Mesenchymal stem cell (in vitro differentiated cells and primary cell): ENCODE data around the gene VSX2.

Experiments
- DNase-seq: peaks from one replicate; pipeline ENCODE4 v3.0.0-alpha.2; 2013
- H2AFZ ChIP-seq: one replicate; pipeline ENCODE4 v1.6.1; 2013; ENCODE audit warnings: low read depth, mild to moderate bottlenecking, control low read depth, inconsistent platforms, low read length, moderate library complexity
- H2AK5ac ChIP-seq: 2 replicates; pipeline ENCODE4 v1.6.1; 2013; ENCODE audit warnings: low read length, moderate library complexity, mild to moderate bottlenecking, inconsistent platforms; ENCODE audit not compliant: severe bottlenecking
- H2BK120ac ChIP-seq: one replicate; pipeline ENCODE4 v1.6.1; 2013; ENCODE audit warnings: low read depth, mild to moderate bottlenecking, inconsistent platforms, low read length, moderate library complexity
- H2BK12ac ChIP-seq, 2 experiments: one replicate each; pipeline ENCODE4 v1.6.1; 2013; ENCODE audit warnings: inconsistent platforms in 2 of 2, low read length in 2 of 2, mild to moderate bottlenecking in 2 of 2, moderate library complexity in 2 of 2, control low read depth in 1 of 2
- H2BK15ac ChIP-seq: one replicate; pipeline ENCODE4 v1.6.1; 2013; ENCODE audit warnings: mild to moderate bottlenecking, low read depth, inconsistent platforms; ENCODE audit not compliant: poor library complexity, severe bottlenecking
- H2BK5ac ChIP-seq: 2 replicates; pipeline ENCODE4 v1.6.1; 2013; ENCODE audit warnings: low read depth, mild to moderate bottlenecking, low read length, control low read depth, inconsistent platforms; ENCODE audit not compliant: poor library complexity, severe bottlenecking
- H3K14ac ChIP-seq, 2 experiments: one replicate each; pipeline ENCODE4 v1.6.1; 2013; ENCODE audit warnings: inconsistent platforms in 2 of 2, low read length in 2 of 2, control low read depth in 1 of 2, mild to moderate bottlenecking in 1 of 2, moderate library complexity in 1 of 2
- H3K18ac ChIP-seq, 2 experiments: one replicate each; pipeline ENCODE4 v1.6.1; 2013; ENCODE audit warnings: inconsistent platforms in 2 of 2, low read length in 2 of 2, control low read depth in 1 of 2, low read depth in 1 of 2, mild to moderate bottlenecking in 1 of 2
- H3K23ac ChIP-seq, 2 experiments: one replicate each; pipeline ENCODE4 v1.6.1; 2013; ENCODE audit warnings: inconsistent platforms in 2 of 2, low read length in 2 of 2, mild to moderate bottlenecking in 2 of 2, moderate library complexity in 2 of 2, control low read depth in 1 of 2
- H3K27ac ChIP-seq: 2 replicates; pipeline ENCODE4 v1.5.1; 2013; ENCODE audit warnings: mild to moderate bottlenecking, moderate library complexity, low read length, control low read depth, inconsistent platforms; ENCODE audit not compliant: poor library complexity, severe bottlenecking
- H3K27me3 ChIP-seq, 2 experiments: 2 replicates each; pipeline versions ENCODE4 v1.6.1 to v1.7.0; 2013; ENCODE audit warnings: low read length in 2 of 2, mild to moderate bottlenecking in 2 of 2, moderate library complexity in 2 of 2, control low read depth in 1 of 2, inconsistent platforms in 1 of 2; ENCODE audit not compliant: control insufficient read depth in 1 of 2, insufficient read depth in 1 of 2
- H3K36me3 ChIP-seq, 2 experiments: 2 replicates each; pipeline versions ENCODE4 v1.6.1 to v1.7.0; 2013; ENCODE audit warnings: low read length in 2 of 2, control low read depth in 1 of 2, inconsistent platforms in 1 of 2, low read depth in 1 of 2, mild to moderate bottlenecking in 1 of 2; ENCODE audit not compliant: insufficient read depth in 2 of 2, control insufficient read depth in 1 of 2
- H3K4ac ChIP-seq, 2 experiments: one replicate each; pipeline ENCODE4 v1.6.1; 2013; ENCODE audit warnings: inconsistent platforms in 2 of 2, low read length in 2 of 2, mild to moderate bottlenecking in 2 of 2, moderate library complexity in 2 of 2, control low read depth in 1 of 2, low read depth in 1 of 2
- H3K4me1 ChIP-seq: 2 replicates; pipeline ENCODE4 v1.6.1; 2013; ENCODE audit warnings: low read depth, low read length, control low read depth; ENCODE audit not compliant: control insufficient read depth, insufficient read depth
- H3K4me2 ChIP-seq: 2 replicates; pipeline ENCODE4 v1.6.1; 2013; ENCODE audit warnings: low read length, mild to moderate bottlenecking, inconsistent platforms; ENCODE audit not compliant: poor library complexity, severe bottlenecking
- H3K4me3 ChIP-seq, 2 experiments: 2 replicates each; pipeline versions ENCODE4 v1.5.1 to v1.7.0; 2013; ENCODE audit warnings: low read length in 2 of 2, mild to moderate bottlenecking in 2 of 2, control low read depth in 1 of 2, low read depth in 1 of 2; ENCODE audit not compliant: insufficient read depth in 1 of 2
- H3K79me1 ChIP-seq: replicated peaks from 2 replicates; pipeline ENCODE4 v1.6.1; 2013; ENCODE audit warnings: mild to moderate bottlenecking, control low read depth, low read length, inconsistent platforms; ENCODE audit not compliant: poor library complexity, severe bottlenecking
- H3K9ac ChIP-seq: 2 replicates; pipeline ENCODE4 v1.7.0; 2013; ENCODE audit warnings: mild to moderate bottlenecking, low read length, moderate library complexity
- H3K9me3 ChIP-seq: 2 replicates; pipeline ENCODE4 v1.7.0; 2013; ENCODE audit warnings: mild to moderate bottlenecking, low read length; ENCODE audit not compliant: control insufficient read depth
- H4K8ac ChIP-seq: one replicate; pipeline ENCODE4 v1.6.1; 2013; ENCODE audit warnings: inconsistent platforms, mild to moderate bottlenecking, low read length, moderate library complexity
- H4K91ac ChIP-seq: one replicate; pipeline ENCODE4 v1.6.1; 2013; ENCODE audit warnings: mild to moderate bottlenecking, low read length, inconsistent platforms
- WGBS: methylation state at CpG from one replicate; pipeline ENCODE4 v1.1.7; 2013; ENCODE audit warnings: mixed read lengths; 5-methylcytosine and 5-hydroxymethylcytosine counted together

Gene VSX2

GRCh38 chr14:74219277-74220205 lies 19.7 kb upstream of the VSX2 start:
- Histone ChIP-seq H2BK15ac (no peak overlapping the region), H3K27ac (no peak overlapping the region), H3K4me1 (peaks cover 7% of the 10 kb centered on the region), H2AFZ (no peak overlapping the region), H2BK5ac (no peak overlapping the region), H2BK12ac (no peak overlapping the region), H3K9ac (no peak overlapping the region), H4K8ac (no peak overlapping the region), H3K36me3 (no peaks in the 10 kb centered on the region), H3K18ac (no peak overlapping the region), H4K91ac (no peak overlapping the region), H3K4ac (no peak overlapping the region), H3K14ac (no peak overlapping the region), H2AK5ac (no peak overlapping the region), H3K27me3 (peaks cover 67 to 68% of the 10 kb centered on the region in 2 experiments), H3K4me2 (no peak overlapping the region), H3K9me3 (no peaks in the 10 kb centered on the region), H2BK120ac (no peak overlapping the region), H3K79me1 (no peaks in the 10 kb centered on the region), H3K4me3 (no peak overlapping the region), H3K23ac (no peak overlapping the region)
- DNase-seq = no peak
- 83% methylated on average over 11 of the region's 13 CpGs for WGBS

GRCh38 chr14:74220991-74221390 lies 18.3 kb upstream of the VSX2 start:
- no peak overlapping the region for H3K4me2 ChIP-seq
- no peak overlapping the region for H2BK12ac ChIP-seq
- no peak overlapping the region for H3K4ac ChIP-seq
- H2AK5ac ChIP-seq = no peak overlapping the region
- no peaks in the 10 kb centered on the region for H3K36me3 ChIP-seq
- no peak overlapping the region for H4K91ac ChIP-seq
- no peak overlapping the region for H3K23ac ChIP-seq
- no peak overlapping the region for H3K14ac ChIP-seq
- no peak overlapping the region for H3K4me3 ChIP-seq
- H3K18ac ChIP-seq = no peak overlapping the region
- peaks cover 7% of the 10 kb centered on the region for H3K4me1 ChIP-seq
- H3K79me1 ChIP-seq = no peaks in the 10 kb centered on the region
- H2BK120ac ChIP-seq = no peak overlapping the region
- H2AFZ ChIP-seq = no peak overlapping the region
- H3K27ac ChIP-seq = no peak overlapping the region
- H2BK5ac ChIP-seq = no peak overlapping the region
- no peak overlapping the region for H3K9ac ChIP-seq
- no peak overlapping the region for H2BK15ac ChIP-seq
- no peaks in the 10 kb centered on the region for H3K9me3 ChIP-seq
- peaks cover 61 to 65% of the 10 kb centered on the region in 2 experiments for H3K27me3 ChIP-seq
- no peak overlapping the region for H4K8ac ChIP-seq
- 73% methylated on average over 6 of the region's 6 CpGs for WGBS
- DNase-seq = no peak

GRCh38 chr14:74221741-74222140 lies 17.5 kb upstream of the VSX2 start:
- H3K27ac ChIP-seq = no peak overlapping the region
- no peaks in the 10 kb centered on the region for H3K36me3 ChIP-seq
- H3K9me3 ChIP-seq = no peaks in the 10 kb centered on the region
- H3K18ac ChIP-seq = no peak overlapping the region
- no peak overlapping the region for H2BK15ac ChIP-seq
- no peaks in the 10 kb centered on the region for H3K79me1 ChIP-seq
- no peak overlapping the region for H3K9ac ChIP-seq
- no peak overlapping the region for H2AFZ ChIP-seq
- no peak overlapping the region for H3K4me3 ChIP-seq
- H2BK120ac ChIP-seq = no peak overlapping the region
- H3K4me1 ChIP-seq = peaks cover 7% of the 10 kb centered on the region
- H4K91ac ChIP-seq = no peak overlapping the region
- DNase-seq = no peak
- H2AK5ac ChIP-seq = no peak overlapping the region
- H3K14ac ChIP-seq = no peak overlapping the region
- no peak overlapping the region for H3K4ac ChIP-seq
- peaks cover 61 to 67% of the 10 kb centered on the region in 2 experiments for H3K27me3 ChIP-seq
- no peak overlapping the region for H3K23ac ChIP-seq
- H3K4me2 ChIP-seq = no peak overlapping the region
- H4K8ac ChIP-seq = no peak overlapping the region
- WGBS = 92% methylated on average over 7 of the region's 7 CpGs
- no peak overlapping the region for H2BK5ac ChIP-seq
- no peak overlapping the region for H2BK12ac ChIP-seq

- H2BK15ac ChIP-seq = no peak overlapping the region
- H3K4ac ChIP-seq = no peak overlapping the region
- no peak overlapping the region for H2BK120ac ChIP-seq
- H3K9ac ChIP-seq = no peak overlapping the region
- H3K14ac ChIP-seq = no peak overlapping the region
- no peak overlapping the region for H3K18ac ChIP-seq
- 70% methylated on average over 6 of the region's 6 CpGs for WGBS
- no peak overlapping the region for H3K23ac ChIP-seq
- no peak overlapping the region for H3K27ac ChIP-seq
- no peak overlapping the region for H4K8ac ChIP-seq
- H3K27me3 ChIP-seq = peaks cover 63 to 68% of the 10 kb centered on the region in 2 experiments
- H2BK5ac ChIP-seq = no peak overlapping the region
- no peak overlapping the region for H2AK5ac ChIP-seq
- H2BK12ac ChIP-seq = no peak overlapping the region
- DNase-seq = no peak
- H4K91ac ChIP-seq = no peak overlapping the region
- no peak overlapping the region for H2AFZ ChIP-seq
- no peaks in the 10 kb centered on the region for H3K36me3 ChIP-seq
- H3K9me3 ChIP-seq = no peaks in the 10 kb centered on the region
- no peak overlapping the region for H3K4me3 ChIP-seq
- H3K4me2 ChIP-seq = no peak overlapping the region
- peaks cover under 1% of the 10 kb centered on the region for H3K4me1 ChIP-seq
- H3K79me1 ChIP-seq = no peaks in the 10 kb centered on the region
Observed at GRCh38 chr14:74223016-74223415, 16.2 kb upstream of the VSX2 start.
